Central memory CD8-positive, alpha-beta T cell (primary cell): Measurements from ENCODE around the gene CMKLR1.

Experiments used
- ATAC-seq: fragments of 150-1000 bp; cut with Tn5 transposase; replicated peaks from 2 replicates; pipeline ENCODE4 v1.10.0; 2022; ENCODE audit warnings: mild to moderate bottlenecking, moderate FRiP score, moderate number of reproducible peaks; ENCODE audit not compliant: poor library complexity, severe bottlenecking; ENCODE audit errors: extremely low read depth
- DNase-seq, 2 donors: peaks; one replicate each; pipeline ENCODE4 v3.0.0; 2021; ENCODE audit warnings: low spot score in 2 of 2
- H3K27ac Mint-ChIP-seq: one replicate; pipeline ENCODE4 v1.8.0; 2022; ENCODE audit warnings: low read depth, mild to moderate bottlenecking, moderate library complexity, mixed read lengths
- H3K27me3 Mint-ChIP-seq: one replicate; pipeline ENCODE4 v1.8.0; 2022; ENCODE audit warnings: mixed read lengths
- H3K36me3 Mint-ChIP-seq: one replicate; pipeline ENCODE4 v1.8.0; 2022; ENCODE audit warnings: mild to moderate bottlenecking, moderate library complexity, mixed read lengths; ENCODE audit not compliant: insufficient read depth
- H3K4me1 Mint-ChIP-seq: one replicate; pipeline ENCODE4 v1.8.0; 2022; ENCODE audit warnings: mixed read lengths
- H3K4me3 Mint-ChIP-seq: one replicate; pipeline ENCODE4 v1.8.0; 2022; ENCODE audit warnings: mild to moderate bottlenecking, moderate library complexity, mixed read lengths
- H3K9me3 Mint-ChIP-seq: one replicate; pipeline ENCODE4 v1.8.0; 2022; ENCODE audit warnings: mixed read lengths

Gene CMKLR1

GRCh38 chr12:108316176-108317086 is 22.7 kb downstream of the CMKLR1 start:
- no peak for ATAC-seq
- no peak for DNase-seq
- Mint-ChIP-seq H3K36me3 (peaks cover 2% of the 10 kb centered on the region), H3K4me1 (peaks cover 25% of the 10 kb centered on the region), H3K9me3 (no peaks in the 10 kb centered on the region), H3K27ac (peak overlapping the region; percentile 77), H3K4me3 (peak overlapping the region; percentile 8), H3K27me3 (no peaks in the 10 kb centered on the region)

GRCh38 chr12:108315486-108316105 is 23.5 kb downstream of the CMKLR1 start:
- peaks cover 2% of the 10 kb centered on the region for H3K36me3 Mint-ChIP-seq
- DNase-seq (no peak), ATAC-seq (no peak)
- H3K27ac Mint-ChIP-seq = peak overlapping the region; percentile 77
- peaks cover 23% of the 10 kb centered on the region for H3K4me1 Mint-ChIP-seq
- H3K9me3 Mint-ChIP-seq = no peaks in the 10 kb centered on the region
- H3K27me3 Mint-ChIP-seq = no peaks in the 10 kb centered on the region
- peak overlapping the region; percentile 8 for H3K4me3 Mint-ChIP-seq

GRCh38 chr12:108313606-108314351 is 25.3 kb downstream of the CMKLR1 start:
- Mint-ChIP-seq H3K9me3 (no peaks in the 10 kb centered on the region), H3K27me3 (no peaks in the 10 kb centered on the region), H3K4me1 (peaks cover 20% of the 10 kb centered on the region), H3K36me3 (peaks cover 2% of the 10 kb centered on the region), H3K4me3 (peak overlapping the region; percentile 72), H3K27ac (peak overlapping the region; percentile 92)
- ATAC-seq = peak; percentile 79
- DNase-seq = peak in 1 of 2 donors; percentile 23

- H3K4me3 Mint-ChIP-seq = peak overlapping the region; percentile 72
- peaks cover 2% of the 10 kb centered on the region for H3K36me3 Mint-ChIP-seq
Measured at GRCh38 chr12:108313241-108313605, 25.9 kb downstream of the CMKLR1 start.

GRCh38 chr12:108312693-108313189 is 26.4 kb downstream of the CMKLR1 start:
- Mint-ChIP-seq H3K27me3 (no peaks in the 10 kb centered on the region), H3K27ac (no peak overlapping the region), H3K36me3 (peaks cover 2% of the 10 kb centered on the region), H3K4me3 (no peak overlapping the region), H3K4me1 (peaks cover 28% of the 10 kb centered on the region), H3K9me3 (no peaks in the 10 kb centered on the region)
- DNase-seq (no peak), ATAC-seq (no peak)

More at GRCh38 chr12:108313241-108313605, 25.9 kb downstream of the CMKLR1 start:
- ATAC-seq = no peak
- no peaks in the 10 kb centered on the region for H3K27me3 Mint-ChIP-seq
- no peaks in the 10 kb centered on the region for H3K9me3 Mint-ChIP-seq
- peak overlapping the region; percentile 92 for H3K27ac Mint-ChIP-seq
- no peak for DNase-seq
- peaks cover 23% of the 10 kb centered on the region for H3K4me1 Mint-ChIP-seq

- Mint-ChIP-seq H3K36me3 (peaks cover 3% of the 10 kb centered on the region), H3K4me1 (peaks cover 34% of the 10 kb centered on the region), H3K27me3 (no peaks in the 10 kb centered on the region), H3K27ac (no peak overlapping the region), H3K9me3 (no peaks in the 10 kb centered on the region), H3K4me3 (no peak overlapping the region)
- ATAC-seq (no peak), DNase-seq (no peak)
Measured at GRCh38 chr12:108312073-108312659, 26.9 kb downstream of the CMKLR1 start.

- Mint-ChIP-seq H3K4me1 (peaks cover 39% of the 10 kb centered on the region), H3K36me3 (peaks cover 3% of the 10 kb centered on the region), H3K4me3 (no peak overlapping the region), H3K27ac (no peak overlapping the region), H3K27me3 (no peaks in the 10 kb centered on the region), H3K9me3 (no peaks in the 10 kb centered on the region)
- ATAC-seq = no peak
- no peak for DNase-seq
Measured at GRCh38 chr12:108311605-108312004, 27.5 kb downstream of the CMKLR1 start.

- Mint-ChIP-seq H3K27ac (no peak overlapping the region), H3K4me1 (peaks cover 42% of the 10 kb centered on the region), H3K27me3 (no peaks in the 10 kb centered on the region), H3K36me3 (peaks cover 1% of the 10 kb centered on the region), H3K9me3 (no peaks in the 10 kb centered on the region), H3K4me3 (no peak overlapping the region)
- ATAC-seq (no peak), DNase-seq (no peak)
Measured at GRCh38 chr12:108310489-108310888, 28.6 kb downstream of the CMKLR1 start.

- ATAC-seq = no peak
Measured at GRCh38 chr12:108309674-108310312, 29.3 kb downstream of the CMKLR1 start.

GRCh38 chr12:108308395-108309085 is 30.6 kb downstream of the CMKLR1 start:
- no peaks in the 10 kb centered on the region for H3K9me3 Mint-ChIP-seq
- H3K27me3 Mint-ChIP-seq = peaks cover 10% of the 10 kb centered on the region
- peaks cover 46% of the 10 kb centered on the region for H3K4me1 Mint-ChIP-seq
- ATAC-seq (no peak), DNase-seq (no peak)
- H3K27ac Mint-ChIP-seq = peak overlapping the region; percentile 74
- H3K36me3 Mint-ChIP-seq = peaks cover 1% of the 10 kb centered on the region
- no peak overlapping the region for H3K4me3 Mint-ChIP-seq

More at GRCh38 chr12:108309674-108310312, 29.3 kb downstream of the CMKLR1 start:
- H3K9me3 Mint-ChIP-seq = no peaks in the 10 kb centered on the region
- H3K27ac Mint-ChIP-seq = no peak overlapping the region
- peaks cover 47% of the 10 kb centered on the region for H3K4me1 Mint-ChIP-seq
- no peak for DNase-seq
- H3K36me3 Mint-ChIP-seq = peaks cover 1% of the 10 kb centered on the region
- no peak overlapping the region for H3K4me3 Mint-ChIP-seq
- peaks cover 5% of the 10 kb centered on the region for H3K27me3 Mint-ChIP-seq

GRCh38 chr12:108307006-108307405 is 32.1 kb downstream of the CMKLR1 start:
- H3K36me3 Mint-ChIP-seq = peaks cover 1% of the 10 kb centered on the region
- H3K27ac Mint-ChIP-seq = peak overlapping the region; percentile 74
- DNase-seq (no peak), ATAC-seq (no peak)
- peak overlapping the region; percentile 65 for H3K4me3 Mint-ChIP-seq
- peaks cover 10% of the 10 kb centered on the region for H3K27me3 Mint-ChIP-seq
- peaks cover 50% of the 10 kb centered on the region for H3K4me1 Mint-ChIP-seq
- H3K9me3 Mint-ChIP-seq = no peaks in the 10 kb centered on the region
